H1 (cell line): ENCODE data around the gene TIAM2. TPM values are rescaled to one million over a fixed set of nuclear protein-coding genes. Genes with fewer than 3 reads are reported as not detected.

ENCODE experiments used
- CTCF ChIA-PET: fragments of 300-600 bp; sonication (Branson Sonifier 250); formaldehyde crosslinking; loops from one replicate; lab custom pipeline; 2021; ENCODE audit not compliant: partially characterized antibody; lab: Charles Lee
- POLR2A ChIA-PET: fragments of 300-600 bp; sonication (Branson Sonifier 250); formaldehyde crosslinking; loops from one replicate; lab custom pipeline; 2021; ENCODE audit warnings: inconsistent platforms; ENCODE audit not compliant: partially characterized antibody; lab: Charles Lee
- DNase-seq, 2 experiments: peaks; one replicate each; pipeline versions ENCODE4 v3.0.0 to v3.0.0-alpha.2; 2010 to 2022; ENCODE audit warnings: low spot score in 2 of 2, low read depth in 1 of 2, mixed read lengths in 1 of 2
- FAIRE-seq: peaks from 2 replicates; lab custom pipeline; 2011; peaks lifted over from hg19 to GRCh38; lab: Jason Lieb, UNC
- H2AFZ ChIP-seq: 2 replicates; pipeline ENCODE4 v1.8.1; 2012; ENCODE audit warnings: low read length, inconsistent platforms
- H2AK5ac ChIP-seq: 2 replicates; pipeline ENCODE4 v1.6.1; 2013; ENCODE audit warnings: low read depth, low read length
- H2BK120ac ChIP-seq: replicated peaks from 2 replicates; pipeline ENCODE3; 2013; ENCODE audit warnings: low read depth, low read length, inconsistent platforms
- H2BK12ac ChIP-seq: 2 replicates; pipeline ENCODE4 v1.6.1; 2013; ENCODE audit warnings: low read depth, low read length
- H2BK15ac ChIP-seq: 2 replicates; pipeline ENCODE4 v1.6.1; 2013; ENCODE audit warnings: low read length
- H2BK20ac ChIP-seq: 2 replicates; pipeline ENCODE4 v1.6.1; 2013; ENCODE audit warnings: low read length
- H2BK5ac ChIP-seq: 2 replicates; pipeline ENCODE4 v1.6.1; 2013; ENCODE audit warnings: low read depth, low read length
- H3K14ac ChIP-seq: 2 replicates; pipeline ENCODE4 v1.6.1; 2013; ENCODE audit warnings: inconsistent platforms; ENCODE audit not compliant: insufficient read length
- H3K18ac ChIP-seq: 2 replicates; pipeline ENCODE4 v1.6.1; 2013; ENCODE audit warnings: low read length; ENCODE audit errors: extremely low read depth
- H3K23ac ChIP-seq: 2 replicates; pipeline ENCODE4 v1.6.1; 2013; ENCODE audit warnings: inconsistent platforms; ENCODE audit not compliant: insufficient read length
- H3K23me2 ChIP-seq: 2 replicates; pipeline ENCODE4 v1.6.1; 2013; ENCODE audit warnings: low read depth, low read length
- H3K27ac ChIP-seq: 2 replicates; pipeline ENCODE4 v1.6.1; 2011; ENCODE audit warnings: low read depth, low read length, inconsistent platforms
- H3K27me3 ChIP-seq, 4 experiments: replicated peaks in 1 of 4; 1 replicate in 1 of 4; 2 replicates in 3 of 4; pipeline versions ENCODE4 v1.6.1 to v1.8.1; 2011 to 2013; ENCODE audit warnings: low read length in 3 of 4, mild to moderate bottlenecking in 3 of 4, inconsistent platforms in 2 of 4, mixed read lengths in 2 of 4, moderate library complexity in 1 of 4; ENCODE audit not compliant: control insufficient read depth in 3 of 4, insufficient read depth in 3 of 4; ENCODE audit errors: extremely low read depth in 1 of 4
- H3K36me3 ChIP-seq, 4 experiments: 2 replicates each; pipeline versions ENCODE4 v1.6.1 to v1.8.1; 2011 to 2013; ENCODE audit warnings: mild to moderate bottlenecking in 4 of 4, low read length in 3 of 4, moderate library complexity in 2 of 4, control low read depth in 1 of 4, inconsistent platforms in 1 of 4; ENCODE audit not compliant: insufficient read depth in 4 of 4, control insufficient read depth in 2 of 4
- H3K4ac ChIP-seq: replicated peaks from 2 replicates; pipeline ENCODE3; 2013; ENCODE audit warnings: low read length, low read depth, mixed read lengths, inconsistent platforms; ENCODE audit not compliant: insufficient read length
- H3K4me1 ChIP-seq, 4 experiments: replicated peaks in 1 of 4; 1 replicate in 1 of 4; 2 replicates in 3 of 4; pipeline versions ENCODE4 v1.6.1 to v1.8.1; 2011 to 2013; ENCODE audit warnings: low read length in 3 of 4, inconsistent platforms in 2 of 4, mixed read lengths in 1 of 4; ENCODE audit not compliant: insufficient read depth in 4 of 4, control insufficient read depth in 3 of 4
- H3K4me2 ChIP-seq, 2 experiments: 2 replicates each; pipeline versions ENCODE4 v1.6.1 to v1.8.1; 2011 to 2013; ENCODE audit warnings: low read depth in 2 of 2, low read length in 2 of 2, control low read depth in 1 of 2, inconsistent platforms in 1 of 2, mild to moderate bottlenecking in 1 of 2; ENCODE audit not compliant: insufficient read depth in 1 of 2
- H3K4me3 ChIP-seq, 4 experiments: fragments of 200-600, 300-600 bp in 1 of 4; sonication (generic), shearing (Covaris generic), sonication (Bioruptor Twin) in 1 of 4; 2 replicates each; pipeline versions ENCODE4 v1.5.1 to v1.8.1; 2011 to 2016; ENCODE audit warnings: low read length in 4 of 4, low read depth in 3 of 4, control low read depth in 2 of 4, inconsistent platforms in 2 of 4, mild to moderate bottlenecking in 2 of 4, mixed read lengths in 1 of 4, moderate library complexity in 1 of 4; ENCODE audit not compliant: insufficient read depth in 2 of 4; ENCODE audit errors: extremely low read depth in 1 of 4
- H3K56ac ChIP-seq: replicated peaks from 2 replicates; pipeline ENCODE3; 2013; ENCODE audit warnings: low read depth, mild to moderate bottlenecking, mixed read lengths, low read length, inconsistent platforms; ENCODE audit not compliant: insufficient read length
- H3K79me1 ChIP-seq: 2 replicates; pipeline ENCODE4 v1.6.1; 2013; ENCODE audit warnings: low read depth, low read length, control low read depth
- H3K79me2 ChIP-seq, 2 experiments: 2 replicates each; pipeline versions ENCODE4 v1.6.1 to v1.8.1; 2012 to 2013; ENCODE audit warnings: low read length in 2 of 2, mild to moderate bottlenecking in 2 of 2, inconsistent platforms in 1 of 2; ENCODE audit not compliant: insufficient read depth in 2 of 2, control insufficient read depth in 1 of 2
- H3K9ac ChIP-seq, 4 experiments: replicated peaks in 1 of 4; 1 replicate in 1 of 4; 2 replicates in 3 of 4; pipeline versions ENCODE4 v1.6.1 to v1.8.1; 2011 to 2013; ENCODE audit warnings: low read depth in 3 of 4, low read length in 3 of 4, control low read depth in 2 of 4, mild to moderate bottlenecking in 2 of 4, moderate library complexity in 2 of 4, inconsistent platforms in 1 of 4; ENCODE audit errors: extremely low read depth in 1 of 4
- H3K9me3 ChIP-seq, 2 experiments: 2 replicates each; pipeline versions ENCODE4 v1.6.1 to v1.8.1; 2012 to 2013; ENCODE audit warnings: mild to moderate bottlenecking in 2 of 2, moderate library complexity in 2 of 2, control low read depth in 1 of 2, inconsistent platforms in 1 of 2, low read depth in 1 of 2, low read length in 1 of 2, mixed read lengths in 1 of 2; ENCODE audit not compliant: insufficient read depth in 2 of 2
- H4K20me1 ChIP-seq, 2 experiments: replicated peaks in 1 of 2; 2 replicates each; pipeline versions ENCODE3 to v1.8.1; 2011 to 2013; ENCODE audit warnings: inconsistent platforms in 2 of 2, low read length in 2 of 2, mild to moderate bottlenecking in 1 of 2; ENCODE audit not compliant: insufficient read depth in 2 of 2, control insufficient read depth in 1 of 2
- H4K5ac ChIP-seq: 2 replicates; pipeline ENCODE4 v1.6.1; 2013; ENCODE audit warnings: low read length, low read depth, mixed read lengths, inconsistent platforms; ENCODE audit not compliant: insufficient read length
- H4K8ac ChIP-seq: 2 replicates; pipeline ENCODE4 v1.8.0; 2013; ENCODE audit warnings: mild to moderate bottlenecking, moderate library complexity, low read length, inconsistent platforms; ENCODE audit not compliant: insufficient read depth; ENCODE audit errors: extremely low read depth
- H4K91ac ChIP-seq: replicated peaks from 2 replicates; pipeline ENCODE3; 2013; ENCODE audit warnings: low read length, mixed read lengths, inconsistent platforms; ENCODE audit not compliant: insufficient read length
- ASH2L ChIP-seq: fragments of 200-600, 300-600 bp; sonication (generic); IDR thresholded peaks from one replicate; pipeline ENCODE4 v1.7.1; 2017; ENCODE audit warnings: low read length
- CTBP2 ChIP-seq: IDR thresholded peaks from 2 replicates; pipeline ENCODE4 v1.7.0; 2011; ENCODE audit warnings: borderline replicate concordance, mild to moderate bottlenecking, moderate library complexity, mixed read lengths, low read length; ENCODE audit not compliant: insufficient read depth, insufficient read length
- EGR1 ChIP-seq: IDR thresholded peaks from 2 replicates; pipeline ENCODE4 v1.6.1; 2011; ENCODE audit warnings: low read depth, low read length, borderline replicate concordance
- KDM4A ChIP-seq: IDR thresholded peaks from one replicate; pipeline ENCODE4 v1.7.1; 2012; ENCODE audit warnings: low read depth, mild to moderate bottlenecking, moderate library complexity, low read length, inconsistent platforms; ENCODE audit not compliant: severe bottlenecking
- MAFK ChIP-seq: IDR thresholded peaks from 2 replicates; pipeline ENCODE4 v1.6.1; 2012; ENCODE audit warnings: low read depth, mild to moderate bottlenecking, improper control_type of control experiment, low read length
- NANOG ChIP-seq: IDR thresholded peaks from 2 replicates; pipeline ENCODE4 v1.6.1; 2011; ENCODE audit warnings: low read length, low read depth, mild to moderate bottlenecking, inconsistent platforms; ENCODE audit not compliant: insufficient read depth, poor library complexity, severe bottlenecking
- NRF1 ChIP-seq: IDR thresholded peaks from 2 replicates; pipeline ENCODE4 v1.6.1; 2011; ENCODE audit warnings: mild to moderate bottlenecking, low read depth, low read length, improper control_type of control experiment
- POU5F1 ChIP-seq: IDR thresholded peaks from 2 replicates; pipeline ENCODE4 v1.6.1; 2011; ENCODE audit warnings: low read depth, mild to moderate bottlenecking, low read length, moderate library complexity
- RNF2 ChIP-seq: fragments of 200-900, 300-1000 bp; sonication (generic); IDR thresholded peaks from 2 replicates; pipeline ENCODE4 v1.7.1; 2016; ENCODE audit warnings: borderline replicate concordance, low read depth, mild to moderate bottlenecking, antibody characterized with exemption, low read length; ENCODE audit not compliant: poor library complexity, severe bottlenecking; ENCODE audit errors: missing control alignments
- TAF1 ChIP-seq: IDR thresholded peaks from 2 replicates; pipeline ENCODE4 v1.6.1; 2011; ENCODE audit warnings: mild to moderate bottlenecking, low read depth, low read length
- USF2 ChIP-seq: IDR thresholded peaks from 2 replicates; pipeline ENCODE4 v1.6.1; 2011; ENCODE audit warnings: low read length, improper control_type of control experiment
- YY1 ChIP-seq: IDR thresholded peaks from 2 replicates; pipeline ENCODE4 v1.6.1; 2011; ENCODE audit warnings: low read depth, mild to moderate bottlenecking, low read length
- WGBS, 2 experiments: shearing (Covaris generic) in 1 of 2; methylation state at CpG; one replicate each; pipeline versions ENCODE4 v1.1.6 to v1.1.7; 2013 to 2015; ENCODE audit warnings: low lambda C conversion rate in 2 of 2, mixed read lengths in 2 of 2, inconsistent platforms in 1 of 2, low coverage in 1 of 2, missing lambda C conversion rate in 1 of 2; ENCODE audit not compliant: insufficient replicate concordance in 2 of 2, insufficient coverage in 1 of 2, insufficient read length in 1 of 2; ENCODE audit errors: extremely low coverage in 1 of 2, missing lambda C conversion rate in 1 of 2; 5-methylcytosine and 5-hydroxymethylcytosine counted together
- polyA plus RNA-seq, 7 experiments: library from polyadenylated mRNA; depleted of rRNA in 3 of 7; stranded (reverse) in 5 of 7; unstranded in 2 of 7; fragments of >200 nt in 5 of 7; fragments of 200-250 nt in 2 of 7; gene quantifications; 1 replicate in 5 of 7; 2 replicates in 1 of 7; 4 replicates in 1 of 7; pipeline versions ENCODE4 v1.2.1 to v1.2.3, GENCODE V29; 2011 to 2013; ENCODE audit warnings: missing spikeins in 2 of 7, mixed read lengths in 2 of 7
- total RNA-seq: library from RNA; stranded (reverse); fragmentation: NEBNext Ultra II Directional; extraction: Animal tissue kit (Norgen Biotek cat#: 25700); gene quantifications from 2 replicates; pipeline ENCODE4 v1.2.1, GENCODE V29; 2021

The TIAM2 gene
- total and polyA plus RNA-seq, 2 of the 8 experiments (the other 6 are each of a cell fraction or from before 2014, with no cell fraction given) = 7.4 to 23.9 TPM

- no peak for DNase-seq
- H2BK20ac ChIP-seq = no peak overlapping the region
- no peaks in the 10 kb centered on the region for H3K79me1 ChIP-seq
- ChIA-PET POLR2A (no interaction called here), CTCF (no interaction called here)
- H3K9me3 ChIP-seq = no peaks in the 10 kb centered on the region
- no peak overlapping the region for H3K56ac ChIP-seq
- H3K36me3 ChIP-seq = peaks cover 0 to 9% (median 3%) of the 10 kb centered on the region in 4 experiments; a peak in 6 of 8 replicates
- no peak overlapping the region for H2AK5ac ChIP-seq
- no peaks in the 10 kb centered on the region for H3K23me2 ChIP-seq
- H2BK12ac ChIP-seq = no peak overlapping the region
- no peak overlapping the region for H3K18ac ChIP-seq
- H2AFZ ChIP-seq = no peak overlapping the region
- H4K5ac ChIP-seq = no peak overlapping the region
- no peak overlapping the region for H3K4ac ChIP-seq
- no peaks in the 10 kb centered on the region for H4K20me1 ChIP-seq
- H3K4me1 ChIP-seq = peaks cover 6 to 11% (median 9%) of the 10 kb centered on the region in 4 experiments
- FAIRE-seq = no peak
- no peak overlapping the region for H2BK5ac ChIP-seq
- WGBS, 2 experiments = 89% methylated on average over 3 of the region's 3 CpGs; no CpG with 5 or more reads in 1 of the 2 experiments
- no peak overlapping the region for H3K27ac ChIP-seq
- H3K9ac ChIP-seq = no peak overlapping the region
- no peak overlapping the region for H3K14ac ChIP-seq
- H3K23ac ChIP-seq = no peak overlapping the region
- H3K4me2 ChIP-seq = no peak overlapping the region
- H3K4me3 ChIP-seq = no peak overlapping the region
- no peak overlapping the region for H4K8ac ChIP-seq
- H2BK15ac ChIP-seq = no peak overlapping the region
- H2BK120ac ChIP-seq = no peak overlapping the region
- no peak overlapping the region for H4K91ac ChIP-seq
- H3K79me2 ChIP-seq = no peaks in the 10 kb centered on the region
- H3K27me3 ChIP-seq = no peaks in the 10 kb centered on the region
- no peak for TF ChIP-seq CTBP2
- TF ChIP-seq YY1 = no peak
- no peak for TF ChIP-seq RNF2
- TF ChIP-seq USF2 = no peak
- no peak for TF ChIP-seq NRF1
- no peak for TF ChIP-seq TAF1
- no peak for TF ChIP-seq EGR1
- TF ChIP-seq MAFK = no peak
- TF ChIP-seq POU5F1 = no peak
- TF ChIP-seq KDM4A = no peak
- no peak for TF ChIP-seq ASH2L
- no peak for TF ChIP-seq NANOG
Observed at GRCh38 chr6:155181498-155181897, 186.4 kb downstream of the TIAM2 start.
